HG03558 (cell line): ENCODE measurements around the gene NAALADL2.

ENCODE experiments used
- ATAC-seq: cut with Tn5 transposase; IDR thresholded peaks from one replicate; pipeline ENCODE4 v1.9.1; 2021; ENCODE audit warnings: moderate number of reproducible peaks; ENCODE audit not compliant: unreplicated experiment; ENCODE audit errors: extremely low read depth

NAALADL2 gene

DNA sequence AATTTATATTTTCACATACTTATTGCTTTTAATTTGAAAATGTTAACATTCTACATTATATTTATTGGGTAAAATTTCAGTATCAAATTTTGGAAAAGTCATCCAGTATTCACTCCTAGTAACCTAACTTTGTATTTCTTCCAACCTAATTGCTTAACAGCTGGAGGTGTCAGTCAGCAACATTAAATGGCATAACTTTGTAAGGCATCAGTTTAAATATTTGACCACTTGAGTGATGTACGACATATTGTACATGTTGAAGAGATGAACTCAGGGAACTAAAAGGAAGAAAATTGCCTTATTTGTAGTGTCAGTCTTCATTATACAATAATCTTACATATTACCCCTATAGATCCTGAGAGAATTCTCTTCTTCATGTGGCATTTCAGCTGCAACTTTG lies 326.8 kb downstream of the NAALADL2 start:
- no peak for ATAC-seq

DNA sequence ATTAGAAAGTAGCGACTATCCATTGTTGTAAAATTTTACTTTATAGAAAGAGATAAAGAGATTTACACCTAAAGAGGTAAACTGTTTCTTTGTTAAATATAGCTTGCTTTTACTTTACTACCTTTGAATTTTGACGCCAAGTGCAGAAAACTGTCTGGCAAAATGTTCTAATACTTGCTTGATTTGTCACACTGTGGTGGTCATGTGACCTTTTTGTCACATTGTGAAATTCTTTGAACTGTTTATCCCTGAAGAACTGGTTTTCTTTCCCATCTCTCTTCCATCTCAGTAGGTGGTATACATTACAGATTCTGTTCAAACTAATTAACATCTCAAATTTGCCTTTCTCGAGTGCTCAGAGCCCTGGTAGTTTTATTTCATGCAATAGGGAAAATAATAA lies 327.4 kb downstream of the NAALADL2 start:
- ATAC-seq: no peak

DNA sequence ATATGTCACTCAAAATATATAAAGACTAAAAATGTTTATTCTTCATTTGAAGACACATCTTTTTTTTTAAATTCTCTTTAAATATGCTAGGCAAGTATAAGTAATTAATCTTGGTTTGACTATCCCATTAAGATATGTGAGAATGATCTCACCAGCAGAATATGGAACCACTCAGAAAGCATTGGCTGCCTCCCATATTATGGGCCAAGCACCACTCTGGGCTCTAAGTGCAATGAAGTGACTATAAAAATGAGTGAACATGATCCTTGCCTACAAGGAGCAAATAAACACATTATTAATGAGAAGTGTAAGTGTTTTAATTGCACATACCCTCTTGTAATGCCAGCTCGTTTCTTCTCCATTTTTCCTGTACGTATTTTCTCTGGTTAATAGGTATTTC lies 328.5 kb downstream of the NAALADL2 start:
- no peak for ATAC-seq

DNA sequence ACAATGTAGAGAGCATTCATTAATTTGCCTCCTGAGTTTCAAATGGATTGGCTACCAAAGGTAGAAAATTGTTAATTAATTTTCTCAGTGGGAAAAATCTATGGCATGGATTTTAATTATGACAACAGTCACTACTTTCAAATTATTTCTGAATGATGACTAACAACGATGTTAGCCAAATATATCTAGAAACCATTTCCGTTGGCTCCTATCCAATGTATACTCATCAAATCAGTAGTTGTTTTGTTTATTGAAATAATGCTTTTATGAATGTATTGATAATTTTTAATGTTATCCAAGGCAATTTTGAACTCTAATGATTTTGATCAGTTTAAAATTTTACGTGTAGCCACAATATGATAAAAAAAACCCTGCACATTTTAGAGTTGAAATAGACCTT lies 333.4 kb downstream of the NAALADL2 start:
- no peak for ATAC-seq

DNA sequence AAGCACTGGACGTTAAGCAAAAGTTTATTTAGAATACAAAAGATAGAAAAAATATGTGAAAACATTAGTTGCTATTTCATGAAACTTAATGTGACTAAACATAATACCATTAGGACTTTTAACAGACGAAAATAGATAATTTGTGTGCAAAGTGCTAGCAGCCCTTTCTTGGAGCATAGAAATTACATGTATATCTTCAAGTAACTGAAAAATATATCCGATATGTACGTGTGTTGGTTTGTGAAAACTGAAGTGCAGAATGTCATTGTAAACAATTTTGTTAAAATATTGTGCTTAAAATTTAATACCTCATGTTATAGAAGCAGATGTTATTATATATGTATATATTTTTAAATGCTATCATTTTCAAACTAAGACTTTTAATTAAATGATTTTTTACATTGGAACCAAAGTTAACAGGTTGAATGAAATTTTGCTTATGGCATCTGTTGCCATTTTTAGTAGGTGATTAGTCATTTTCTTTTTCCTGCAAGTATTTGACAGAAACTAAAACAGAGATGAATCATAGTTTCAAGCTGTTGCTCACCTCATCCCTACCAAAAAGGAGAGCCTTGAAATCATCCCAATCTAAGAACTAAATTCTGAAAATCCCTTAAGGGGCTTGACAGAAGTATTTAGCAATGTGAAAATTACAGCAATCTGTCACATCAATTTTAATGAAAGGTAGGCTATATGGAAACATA lies 334.8 kb downstream of the NAALADL2 start:
- ATAC-seq: peak; percentile 63

DNA sequence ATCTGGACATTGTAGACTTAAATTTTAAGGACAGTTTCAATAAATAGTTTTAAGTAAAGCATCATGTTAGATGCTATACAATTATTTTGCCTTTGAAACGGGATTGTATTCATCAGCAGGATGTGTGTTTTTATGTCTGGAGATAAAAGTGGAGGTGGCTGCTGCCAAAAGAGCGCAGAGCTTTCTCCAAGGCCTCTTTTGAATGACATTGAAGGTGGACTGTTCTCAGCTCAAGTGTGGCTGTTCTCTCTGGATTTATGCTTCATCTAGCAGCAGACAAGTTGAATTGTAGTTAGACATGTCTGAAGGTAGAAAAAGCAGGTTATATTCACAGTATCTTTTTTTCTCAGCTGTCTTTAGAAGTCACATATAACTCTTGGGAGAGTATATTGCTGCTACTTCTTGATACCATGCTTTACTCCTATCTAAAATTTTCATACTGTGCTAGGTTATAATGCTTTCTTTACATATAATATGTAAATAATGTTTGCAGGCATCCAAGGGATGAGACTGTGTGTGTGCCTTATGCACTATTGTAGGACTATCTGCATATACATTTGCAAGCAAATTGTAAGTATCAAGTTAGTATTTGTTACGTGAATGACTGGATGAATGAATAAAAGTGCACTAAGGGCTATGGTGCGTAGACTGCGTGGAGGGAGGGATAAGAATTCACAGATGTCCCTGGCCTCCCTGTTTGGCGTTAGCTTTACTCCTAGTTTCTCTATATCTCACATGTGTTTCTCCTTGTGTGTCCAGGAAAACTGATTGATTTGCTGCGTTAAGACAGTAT lies 340.1 kb downstream of the NAALADL2 start:
- ATAC-seq: no peak

DNA sequence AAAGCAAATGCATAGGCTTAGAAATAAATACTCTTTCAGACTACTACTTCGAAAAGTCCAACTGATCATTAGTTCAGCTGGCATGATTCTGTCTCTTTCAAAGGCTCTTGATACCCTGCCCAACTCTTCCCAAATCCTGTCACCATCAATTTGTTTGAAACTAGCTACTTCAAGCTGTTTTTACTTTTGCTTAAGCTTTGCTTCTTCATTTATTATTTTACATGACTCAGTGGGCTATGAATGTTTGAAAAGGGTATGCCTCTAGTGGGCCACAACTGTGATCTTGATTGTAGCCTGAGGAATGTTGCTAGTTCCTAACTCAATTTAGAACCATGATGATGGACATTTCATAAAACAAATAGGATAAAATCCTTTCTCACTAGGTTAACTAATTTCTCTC lies 340.8 kb downstream of the NAALADL2 start:
- no peak for ATAC-seq

DNA sequence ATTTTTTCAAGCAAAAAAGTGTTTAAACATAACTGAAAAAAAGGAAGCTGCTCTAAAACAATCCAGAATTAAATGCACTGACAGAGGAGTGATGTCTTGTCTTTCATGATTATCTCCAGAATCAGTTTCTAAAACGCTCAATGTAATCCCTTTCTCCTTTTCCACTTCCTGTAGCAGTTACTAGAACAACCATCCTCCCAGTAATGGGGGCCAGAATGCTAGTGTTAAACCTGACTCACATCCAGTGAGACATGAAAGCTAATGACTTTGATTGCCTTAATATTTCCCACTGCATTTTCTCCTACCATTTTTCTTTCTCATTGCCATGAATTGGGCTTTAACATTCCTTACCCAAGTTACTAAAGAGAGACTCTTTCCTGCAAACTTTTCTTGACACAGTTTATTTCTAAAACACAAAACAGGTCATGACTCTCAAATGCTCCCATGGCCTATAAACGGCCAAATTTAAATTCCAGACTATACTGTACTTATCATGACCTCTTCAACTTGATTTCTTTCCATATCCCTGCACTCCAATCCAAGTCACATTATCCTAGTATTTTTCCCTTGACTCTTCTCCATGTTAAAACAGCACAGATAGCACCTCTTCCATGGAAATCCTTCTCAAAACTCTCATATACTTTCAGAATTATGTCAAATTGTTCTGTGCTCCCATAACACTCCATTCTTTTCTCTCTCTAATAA lies 341.4 kb downstream of the NAALADL2 start:
- ATAC-seq: no peak

DNA sequence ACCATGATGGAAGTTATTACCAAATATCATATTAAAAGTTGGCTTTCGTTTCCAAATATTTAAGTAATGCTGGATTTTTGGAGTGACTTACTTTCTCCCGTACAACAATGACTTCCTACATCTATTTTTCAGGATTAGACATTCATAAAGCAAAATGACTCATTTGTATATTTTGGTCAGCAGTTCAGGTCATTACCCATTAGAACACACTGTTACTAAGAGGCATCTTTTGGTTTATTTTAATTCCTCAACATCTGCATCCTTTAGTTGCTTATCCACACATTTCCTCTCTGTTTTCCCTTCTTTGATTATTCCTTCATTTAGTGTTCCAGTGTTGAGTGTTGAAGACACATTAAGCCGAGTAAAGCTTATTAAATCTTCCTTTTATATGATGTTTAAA lies 348.2 kb downstream of the NAALADL2 start:
- no peak for ATAC-seq

DNA sequence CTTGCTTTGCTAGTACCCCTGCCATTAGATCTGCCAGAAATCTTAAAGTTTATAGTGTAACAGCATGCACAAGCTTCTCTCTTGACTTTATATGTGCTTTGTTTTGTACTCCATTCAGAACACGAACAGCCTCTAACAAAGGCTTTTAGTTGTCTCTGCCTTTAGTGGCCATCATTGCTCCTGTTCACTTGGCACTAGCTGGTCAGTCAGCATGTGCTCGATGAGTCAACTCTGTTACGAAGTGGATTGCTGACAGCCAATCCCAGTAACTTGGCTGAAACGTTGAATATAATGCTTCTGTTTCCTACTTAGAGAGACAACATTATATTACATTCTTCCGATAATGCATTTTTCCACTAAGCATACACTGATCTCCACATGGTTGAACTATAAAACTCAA lies 349.2 kb downstream of the NAALADL2 start:
- no peak for ATAC-seq

DNA sequence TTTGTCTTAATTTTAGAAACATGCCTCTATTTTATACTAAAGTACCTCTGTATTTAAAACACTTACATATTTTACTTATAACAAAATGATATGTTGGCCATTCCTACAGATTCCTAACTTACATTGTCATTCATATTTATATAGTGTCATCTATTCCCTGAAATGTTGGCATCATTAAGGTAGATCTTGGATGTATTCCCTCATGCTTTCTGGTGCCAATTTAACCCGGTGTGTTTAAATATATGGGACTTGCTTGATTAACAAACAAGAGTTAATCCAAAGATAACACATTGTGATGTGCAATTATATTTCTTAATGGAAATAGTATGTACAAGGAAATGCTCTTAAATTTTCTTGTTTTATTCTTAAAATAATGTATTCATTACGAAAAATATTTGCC lies 352.3 kb downstream of the NAALADL2 start:
- no peak for ATAC-seq

DNA sequence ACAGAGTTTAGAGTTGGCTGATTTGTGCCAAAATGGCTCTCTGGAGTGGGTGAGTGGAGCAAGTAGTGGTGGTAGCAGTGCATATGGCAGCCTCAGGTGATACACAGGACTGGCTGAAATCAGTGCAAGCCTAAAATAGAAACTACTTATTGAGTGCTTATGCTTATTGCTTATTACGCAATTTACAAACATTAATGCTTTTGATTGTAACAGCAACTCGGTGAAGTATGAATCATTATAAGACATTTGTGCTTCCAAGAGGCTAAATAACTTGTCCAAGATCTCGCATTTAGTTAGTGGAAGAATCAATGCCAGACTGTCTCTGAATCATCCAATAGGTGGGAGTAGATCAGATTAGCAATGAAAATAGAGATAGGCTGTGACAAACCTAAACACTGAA lies 353.8 kb downstream of the NAALADL2 start:
- no peak for ATAC-seq

DNA sequence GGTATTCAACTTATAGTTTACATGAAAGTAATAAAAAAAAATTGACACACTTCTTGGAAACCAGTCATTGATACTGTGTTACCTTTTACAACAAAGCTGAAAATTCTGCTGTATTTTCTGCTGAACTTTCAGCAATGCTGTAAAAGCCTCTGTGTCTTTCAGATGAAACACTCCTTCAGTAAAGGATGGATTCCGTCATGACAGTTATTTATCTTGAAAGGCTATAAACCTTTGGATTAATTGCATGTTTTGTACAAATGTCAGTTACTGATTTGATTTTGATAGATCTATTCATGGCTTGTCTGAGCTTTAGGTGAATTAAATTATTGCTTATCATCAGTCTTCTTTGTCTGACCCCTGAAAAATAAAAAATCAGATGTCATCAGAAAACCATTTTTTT lies 355.1 kb downstream of the NAALADL2 start:
- ATAC-seq: no peak

DNA sequence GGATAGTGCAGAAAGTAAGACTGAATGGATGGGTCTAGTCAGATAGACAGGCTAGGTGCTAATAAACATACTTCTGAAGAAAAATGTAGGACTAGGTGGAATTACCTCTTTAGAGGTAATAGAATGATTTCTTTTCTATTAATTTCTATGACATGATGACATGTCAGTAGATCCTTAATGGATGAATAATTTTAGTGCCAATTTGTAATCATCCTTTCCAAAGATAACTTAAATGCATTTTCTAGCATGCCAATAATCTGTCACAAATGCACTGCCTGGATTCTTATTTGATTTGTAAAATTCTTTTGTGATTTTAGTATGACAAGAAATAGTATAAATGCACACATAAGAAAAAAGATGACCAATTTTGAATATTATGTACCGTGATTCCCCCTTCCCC lies 356.7 kb downstream of the NAALADL2 start:
- no peak for ATAC-seq

DNA sequence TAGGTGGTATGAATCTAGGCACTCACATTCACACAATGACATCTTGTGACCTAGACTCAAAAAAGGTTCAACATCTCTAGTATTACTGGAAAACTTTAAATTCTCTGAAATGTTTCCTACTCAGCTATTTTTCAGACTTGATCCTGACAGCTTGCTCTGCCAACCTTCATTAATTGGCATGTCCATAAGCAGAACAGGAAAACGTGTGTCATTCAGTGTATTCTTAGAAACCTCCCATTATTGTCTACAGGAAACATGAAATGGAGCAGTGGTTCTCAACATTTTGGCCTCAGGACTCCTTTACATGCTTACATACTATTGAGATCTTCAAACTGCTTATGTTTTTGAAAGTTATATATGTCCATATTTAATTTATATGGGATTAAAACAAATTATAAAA lies 363.2 kb downstream of the NAALADL2 start:
- ATAC-seq: no peak

DNA sequence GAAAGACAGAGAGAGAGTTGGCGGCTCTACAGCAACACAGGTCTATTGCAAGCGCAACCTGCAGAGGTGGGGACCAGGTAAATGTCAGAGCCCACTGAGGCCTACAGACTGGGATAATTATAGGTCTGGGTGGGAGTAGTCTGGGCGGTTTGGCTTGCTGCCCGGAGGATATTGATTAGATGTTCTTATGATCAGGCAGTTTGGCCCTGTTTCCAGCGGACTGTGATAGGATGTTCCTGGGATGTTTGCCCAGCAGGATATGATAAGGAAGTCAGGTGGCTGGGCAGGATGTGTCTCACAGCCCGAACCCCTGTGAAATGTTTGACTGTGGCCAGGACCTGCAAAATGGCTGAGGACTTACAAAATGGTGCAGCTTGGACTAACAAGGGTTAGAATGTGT lies 364.9 kb downstream of the NAALADL2 start:
- no peak for ATAC-seq

DNA sequence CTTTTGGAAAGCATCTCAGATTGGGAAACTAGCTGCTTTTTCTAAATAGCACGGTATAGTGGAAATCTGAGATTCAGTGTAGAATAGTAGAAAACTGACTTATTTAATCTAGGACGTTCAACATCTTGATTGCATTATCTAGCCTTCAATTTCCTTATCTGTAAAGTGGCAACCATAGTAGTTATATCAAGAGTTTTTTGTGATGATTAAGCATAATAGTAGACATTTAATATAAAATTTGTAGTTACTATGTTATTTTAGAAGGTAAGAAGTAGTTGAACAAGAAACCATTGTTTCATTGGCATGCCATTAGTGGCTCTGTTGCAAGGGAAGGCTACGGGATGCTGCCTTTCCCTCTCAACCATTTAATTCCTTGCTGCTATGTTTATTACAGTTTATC lies 367.3 kb downstream of the NAALADL2 start:
- ATAC-seq: no peak

DNA sequence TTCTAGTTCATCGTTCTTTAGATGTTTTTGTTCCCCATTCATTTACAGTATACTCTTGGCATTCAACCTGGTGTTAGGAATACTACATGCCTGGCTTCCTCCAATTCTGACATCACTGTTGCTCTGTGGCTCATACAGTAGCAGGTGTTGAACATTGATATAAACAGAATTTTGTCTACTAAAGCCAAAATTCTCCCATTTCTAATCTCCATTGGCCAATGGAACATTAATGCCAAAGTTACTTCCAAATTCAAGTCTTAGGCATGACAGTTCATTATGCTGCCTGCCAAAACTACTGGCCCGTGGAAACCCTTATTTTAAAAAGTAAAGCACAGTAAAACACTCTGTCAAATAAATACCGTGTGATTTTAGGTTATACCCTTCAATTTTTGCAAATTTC lies 368.0 kb downstream of the NAALADL2 start:
- no peak for ATAC-seq

DNA sequence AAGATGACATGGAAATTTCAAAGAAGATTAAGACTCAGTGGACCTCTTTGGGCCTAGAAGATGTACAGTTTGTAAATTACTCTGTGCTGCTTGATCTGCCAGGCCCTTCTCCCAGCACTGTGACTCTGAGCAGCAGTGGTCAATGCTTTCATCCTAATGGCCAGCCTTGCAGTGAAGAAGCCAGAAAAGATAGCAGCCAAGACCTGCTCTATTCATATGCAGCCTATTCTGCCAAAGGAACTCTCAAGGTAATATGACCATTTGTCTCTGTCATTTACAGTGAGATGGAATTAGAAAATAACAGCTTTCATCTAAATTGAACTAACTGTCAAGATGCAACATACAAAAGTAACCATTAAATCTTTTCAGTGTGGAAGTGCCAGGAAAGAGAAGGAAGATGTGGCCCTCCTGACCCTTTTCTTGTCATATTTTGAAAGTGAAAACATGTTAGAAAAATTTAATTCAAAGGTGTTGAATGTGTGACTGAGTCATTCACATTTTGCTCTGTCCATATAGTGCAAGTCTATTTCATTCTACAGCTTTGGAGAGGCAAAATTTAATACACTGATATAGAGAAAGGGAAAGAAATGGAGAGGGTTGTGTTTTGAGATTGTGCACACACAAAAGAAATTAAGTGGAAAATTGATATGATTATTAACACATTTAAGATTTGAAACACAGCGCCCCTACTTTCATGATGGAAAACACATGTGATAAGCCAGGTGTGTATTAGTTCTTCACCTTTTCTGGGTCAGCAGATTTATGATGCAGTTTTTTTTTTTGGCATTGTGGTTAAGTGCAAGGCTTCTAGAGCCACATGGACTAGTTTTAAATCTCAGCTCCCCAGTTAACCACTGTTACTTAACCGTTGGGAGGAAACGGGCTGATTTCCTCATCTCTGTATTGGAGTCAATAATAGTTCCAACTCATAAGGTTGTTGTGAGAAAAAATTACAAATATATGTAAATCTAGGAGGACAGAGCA lies 375.1 kb downstream of the NAALADL2 start:
- no peak for ATAC-seq

DNA sequence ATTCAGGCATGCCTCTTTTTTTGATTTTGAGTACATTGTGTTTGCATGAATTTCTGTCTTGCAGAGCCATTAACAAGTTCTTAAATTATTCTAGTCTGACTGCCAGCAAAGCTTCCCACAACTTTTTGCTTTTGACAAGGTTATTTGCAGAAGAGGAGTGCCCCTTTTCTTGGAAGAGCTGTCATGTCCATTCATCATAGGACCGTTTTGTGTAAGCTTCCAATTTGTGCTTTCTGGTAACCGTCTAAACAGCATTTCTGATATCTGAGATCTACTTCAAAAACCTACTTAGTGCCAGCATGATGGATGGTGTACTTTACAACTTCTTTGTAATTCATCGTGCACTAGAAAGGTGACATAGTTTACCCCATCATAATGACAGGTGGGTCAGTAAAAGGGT lies 379.7 kb downstream of the NAALADL2 start:
- no peak for ATAC-seq
